Activated CD8-positive, alpha-beta memory T cell treated with anti-CD3 and anti-CD28 coated beads, Interleukin-2, amount 50 U/mL, for 24 hours (primary cell): ENCODE measurements around the gene CYFIP1.
"Not testable (repeated sequence)": the region's sequence is repeated elsewhere in the genome, so short reads cannot be mapped to it uniquely, and the experiment has no call there.

Experiments
- DNase-seq: peaks from one replicate; pipeline ENCODE4 v3.0.0-alpha.2; 2020; ENCODE audit errors: extremely low read depth

The CYFIP1 gene

GRCh38 chr15:22980189-22981050 is at the start of gene CYFIP1:
Gene CYFIP1, minus strand, starts transcription at chr15:22980368. Its CDS starts 33,083 bp downstream, at chr15:22947285.
- DNase-seq = no peak

GRCh38 chr15:23026218-23026617 is 46.0 kb upstream of the CYFIP1 start:
- no peak for DNase-seq

- no peak for DNase-seq
These were observed 42.0 kb upstream of the CYFIP1 start for GRCh38 chr15:23022156-23022555.

GRCh38 chr15:23014394-23015000 is 34.3 kb upstream of the CYFIP1 start:
- no peak for DNase-seq

- no peak for DNase-seq
These were observed 33.5 kb upstream of the CYFIP1 start for GRCh38 chr15:23013681-23014080.

GRCh38 chr15:23012616-23013015 is 32.4 kb upstream of the CYFIP1 start:
- not testable (repeated sequence) for DNase-seq

GRCh38 chr15:23003736-23004135 is 23.6 kb upstream of the CYFIP1 start:
- no peak for DNase-seq

GRCh38 chr15:23002920-23003319 is 22.8 kb upstream of the CYFIP1 start:
- DNase-seq = no peak

- DNase-seq = no peak
These were observed 15.6 kb upstream of the CYFIP1 start for GRCh38 chr15:22995795-22996194.

GRCh38 chr15:22992024-22992326 is 11.8 kb upstream of the CYFIP1 start:
- no peak for DNase-seq

- DNase-seq = no peak
These were observed 9.7 kb upstream of the CYFIP1 start for GRCh38 chr15:22989576-22990477.

GRCh38 chr15:22988811-22989210 is 8.6 kb upstream of the CYFIP1 start:
- DNase-seq = no peak

GRCh38 chr15:22981931-22982330 is 1.8 kb upstream of the CYFIP1 start:
- not testable (repeated sequence) for DNase-seq

- DNase-seq = no peak
These were observed 1.1 kb upstream of the CYFIP1 start for GRCh38 chr15:22981051-22981840.

GRCh38 chr15:22979238-22980188 is 655 bp downstream of the CYFIP1 start:
- DNase-seq = no peak

- DNase-seq = no peak
These were observed 1.4 kb downstream of the CYFIP1 start for GRCh38 chr15:22978691-22979237.

- DNase-seq = no peak
These were observed 5.4 kb downstream of the CYFIP1 start for GRCh38 chr15:22974745-22975144.

GRCh38 chr15:22973987-22974386 is 6.2 kb downstream of the CYFIP1 start:
- DNase-seq = no peak

- DNase-seq = no peak
These were observed 6.9 kb downstream of the CYFIP1 start for GRCh38 chr15:22973286-22973685.

- DNase-seq = no peak
These were observed 10.7 kb downstream of the CYFIP1 start for GRCh38 chr15:22969489-22969888.
